Glutamatergic neuron (in vitro differentiated cells): ENCODE measurements around the gene KPTN. TPM values are rescaled to one million over a fixed set of nuclear protein-coding genes. Genes with fewer than 3 reads are reported as not detected.

Experiments
- DNase-seq: peaks from one replicate; pipeline ENCODE4 v3.0.0; 2022
- H3K27ac Mint-ChIP-seq: one replicate; pipeline ENCODE4 v1.8.0; 2020; ENCODE audit warnings: mild to moderate bottlenecking, mixed read lengths, inconsistent platforms; ENCODE audit not compliant: unreplicated experiment
- H3K27me3 Mint-ChIP-seq: one replicate; pipeline ENCODE4 v1.8.0; 2020; ENCODE audit warnings: mild to moderate bottlenecking, moderate library complexity, mixed read lengths, inconsistent platforms; ENCODE audit not compliant: unreplicated experiment
- H3K36me3 Mint-ChIP-seq: one replicate; pipeline ENCODE4 v1.8.0; 2020; ENCODE audit warnings: mild to moderate bottlenecking, mixed read lengths, inconsistent platforms; ENCODE audit not compliant: unreplicated experiment
- H3K4me1 Mint-ChIP-seq: one replicate; pipeline ENCODE4 v1.8.0; 2020; ENCODE audit warnings: mild to moderate bottlenecking, low read depth, mixed read lengths, inconsistent platforms; ENCODE audit not compliant: unreplicated experiment
- H3K4me3 Mint-ChIP-seq: one replicate; pipeline ENCODE4 v1.8.0; 2020; ENCODE audit warnings: mild to moderate bottlenecking, mixed read lengths, inconsistent platforms; ENCODE audit not compliant: unreplicated experiment
- H3K9me3 Mint-ChIP-seq: one replicate; pipeline ENCODE4 v1.8.0; 2020; ENCODE audit warnings: mild to moderate bottlenecking, moderate library complexity, mixed read lengths, inconsistent platforms; ENCODE audit not compliant: unreplicated experiment
- CTCF ChIP-seq: fragments of 200-600 bp; sonication (generic); IDR thresholded peaks from one replicate; pipeline ENCODE4 v1.5.0; 2021; ENCODE audit not compliant: partially characterized antibody, unreplicated experiment
- total RNA-seq: library from RNA; stranded (reverse); fragmentation: NEBNext Ultra II Directional; extraction: Animal tissue kit (Norgen Biotek cat#: 25700); gene quantifications from one replicate; pipeline ENCODE4 v1.2.1, GENCODE V29; 2021; ENCODE audit not compliant: unreplicated experiment

The KPTN gene
- total RNA-seq, 1 donor from 2014 or later, result 51.2 TPM

DNA sequence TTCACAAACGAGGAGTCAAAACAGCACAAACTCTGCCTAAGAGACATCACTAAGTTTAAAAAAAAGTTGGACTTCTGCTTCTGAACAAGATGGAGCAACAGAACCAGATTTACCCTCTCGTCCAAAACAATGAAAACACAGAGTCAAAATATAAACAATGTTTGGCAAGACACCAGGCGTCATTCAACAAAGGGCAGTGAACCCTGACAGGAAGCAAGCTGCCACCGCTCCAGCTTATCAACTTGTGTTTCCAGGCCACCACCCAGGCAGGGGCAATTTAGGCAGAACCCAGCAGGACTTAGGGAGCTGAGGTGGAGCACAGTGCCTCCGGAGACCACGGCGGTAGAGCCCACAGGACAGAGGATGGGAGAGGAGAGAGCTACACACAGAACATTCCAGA, 39.5 kb upstream of the KPTN start:
- Mint-ChIP-seq H3K4me1 (peaks cover 5% of the 10 kb centered on the region), H3K9me3 (no peaks in the 10 kb centered on the region), H3K27ac (no peak overlapping the region), H3K4me3 (no peak overlapping the region), H3K36me3 (no peaks in the 10 kb centered on the region), H3K27me3 (peaks cover 1% of the 10 kb centered on the region)
- no peak for TF ChIP-seq CTCF
- DNase-seq, result no peak

DNA sequence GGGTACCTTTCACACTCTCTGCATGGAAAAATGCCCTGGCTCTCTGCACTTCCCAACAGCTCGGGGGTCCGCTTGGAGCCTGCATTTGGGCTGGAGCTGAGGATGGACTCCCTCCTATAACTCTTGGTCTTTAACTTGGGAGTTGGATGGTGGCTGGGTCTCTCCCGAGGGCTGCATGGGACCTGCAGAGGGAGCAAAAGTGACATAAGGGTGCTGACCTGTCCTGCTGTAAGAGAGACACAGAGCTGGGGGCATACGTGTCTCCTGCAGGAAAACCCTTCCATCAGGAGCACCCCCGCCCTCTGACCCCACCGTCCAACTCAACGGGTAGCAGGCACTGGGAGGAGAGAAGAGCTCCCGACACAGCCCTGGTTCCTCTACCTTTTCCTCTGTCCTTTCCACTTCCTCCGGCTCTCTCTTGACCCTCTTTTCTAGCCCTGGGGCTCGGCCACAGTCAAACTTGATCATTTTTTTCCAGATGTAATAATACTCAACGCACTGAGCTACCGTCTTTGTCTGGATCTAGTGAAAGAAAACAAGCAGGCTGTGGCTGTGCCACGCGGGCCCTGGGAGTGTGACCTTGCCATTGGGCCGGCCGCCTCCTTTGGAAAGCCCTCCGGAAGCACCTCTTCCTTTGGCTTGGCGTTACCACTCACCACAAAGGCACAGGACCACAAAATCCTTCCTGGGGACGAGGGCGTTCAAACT, 37.6 kb upstream of the KPTN start:
- no peaks in the 10 kb centered on the region for H3K27me3 Mint-ChIP-seq
- H3K4me1 Mint-ChIP-seq, result peaks cover 5% of the 10 kb centered on the region
- peak overlapping the region; percentile 45 for H3K4me3 Mint-ChIP-seq
- no peak for TF ChIP-seq CTCF
- no peaks in the 10 kb centered on the region for H3K36me3 Mint-ChIP-seq
- no peak for DNase-seq
- H3K27ac Mint-ChIP-seq, result no peak overlapping the region
- no peaks in the 10 kb centered on the region for H3K9me3 Mint-ChIP-seq

DNA sequence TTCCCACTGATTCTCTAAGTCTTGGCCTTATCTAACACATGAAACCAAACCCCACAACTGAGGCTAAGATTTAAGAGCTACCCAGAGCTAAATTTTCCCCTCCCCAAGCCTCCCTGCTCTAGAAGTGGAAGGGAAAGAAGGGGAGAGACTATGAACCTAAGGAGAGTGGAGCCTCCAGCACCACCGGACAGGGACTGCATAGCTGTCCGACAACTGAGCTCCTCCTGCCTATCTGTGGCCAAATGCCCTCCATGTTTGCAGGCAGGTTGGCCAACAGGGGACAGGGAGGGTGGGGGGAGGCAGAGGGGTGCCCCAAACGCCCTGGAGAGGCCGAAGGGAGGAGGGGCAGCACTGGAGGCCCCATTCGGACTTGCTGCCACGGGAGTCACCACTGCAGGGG, 36.8 kb upstream of the KPTN start:
- no peak for DNase-seq
- no peak overlapping the region for H3K27ac Mint-ChIP-seq
- no peak for TF ChIP-seq CTCF
- peaks cover 5% of the 10 kb centered on the region for H3K9me3 Mint-ChIP-seq
- H3K36me3 Mint-ChIP-seq, result no peaks in the 10 kb centered on the region
- no peaks in the 10 kb centered on the region for H3K27me3 Mint-ChIP-seq
- H3K4me3 Mint-ChIP-seq, result no peak overlapping the region
- H3K4me1 Mint-ChIP-seq, result peaks cover 5% of the 10 kb centered on the region

DNA sequence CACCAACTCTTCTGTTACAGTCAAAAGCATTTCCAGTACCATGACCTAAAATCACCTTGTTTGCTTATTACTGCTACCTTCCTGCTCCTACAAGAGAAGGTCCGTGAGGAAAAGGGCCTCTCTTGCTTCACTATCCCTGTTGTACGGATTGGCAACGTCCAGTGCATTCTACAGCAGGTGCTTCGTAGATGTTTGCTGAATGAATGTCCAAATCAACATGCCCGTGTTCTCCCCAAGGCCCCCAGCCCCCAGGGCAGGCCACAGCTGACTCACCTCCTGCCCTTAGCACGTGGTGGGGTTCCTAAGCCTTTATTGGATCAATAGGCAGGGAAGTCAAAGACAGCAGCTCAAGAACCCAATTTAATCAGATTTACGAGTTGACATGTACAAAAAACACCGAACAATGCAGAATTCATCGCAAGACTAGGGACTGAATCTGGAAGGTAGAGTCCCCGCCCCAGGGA, 36.4 kb upstream of the KPTN start:
- Mint-ChIP-seq H3K27ac (peak overlapping the region; percentile 48), H3K36me3 (no peaks in the 10 kb centered on the region), H3K27me3 (no peaks in the 10 kb centered on the region), H3K4me3 (no peak overlapping the region), H3K4me1 (peaks cover 5% of the 10 kb centered on the region), H3K9me3 (peaks cover 5% of the 10 kb centered on the region)
- TF ChIP-seq CTCF, result no peak
- no peak for DNase-seq

DNA sequence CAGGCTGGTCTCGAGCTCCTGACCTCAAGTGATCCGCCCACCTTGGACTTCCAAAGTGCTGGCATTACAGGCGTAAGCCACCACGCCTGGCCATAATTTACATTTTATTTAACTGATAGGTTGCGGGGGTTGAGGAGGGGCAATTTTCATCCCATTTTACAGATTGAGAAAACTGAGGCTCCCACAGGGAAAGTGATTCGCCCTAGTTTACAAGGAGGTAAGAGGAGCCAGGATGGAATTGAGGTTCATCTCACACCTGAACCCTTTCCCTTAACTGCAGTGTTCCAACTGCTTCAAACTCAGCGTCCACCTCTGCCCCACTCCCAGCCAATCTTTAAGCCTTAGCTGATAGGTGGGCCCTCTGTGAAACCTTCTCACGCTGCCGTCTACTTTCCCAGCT, 34.8 kb upstream of the KPTN start:
- DNase-seq, result no peak
- no peak for TF ChIP-seq CTCF
- Mint-ChIP-seq H3K4me1 (peaks cover 8% of the 10 kb centered on the region), H3K27ac (no peak overlapping the region), H3K9me3 (peaks cover 15% of the 10 kb centered on the region), H3K27me3 (peaks cover 3% of the 10 kb centered on the region), H3K4me3 (no peak overlapping the region), H3K36me3 (no peaks in the 10 kb centered on the region)
